DMS 273 (cell line): ENCODE measurements around the gene CENPX.
"Not testable (repeated sequence)": the region's sequence is repeated elsewhere in the genome, so short reads cannot be mapped to it uniquely, and the experiment has no call there.

Experiments
- DNase-seq: peaks from one replicate; lab custom pipeline; 2025; ENCODE audit not compliant: unreplicated experiment; lab: John Stamatoyannopoulos, UW

The CENPX gene

DNA sequence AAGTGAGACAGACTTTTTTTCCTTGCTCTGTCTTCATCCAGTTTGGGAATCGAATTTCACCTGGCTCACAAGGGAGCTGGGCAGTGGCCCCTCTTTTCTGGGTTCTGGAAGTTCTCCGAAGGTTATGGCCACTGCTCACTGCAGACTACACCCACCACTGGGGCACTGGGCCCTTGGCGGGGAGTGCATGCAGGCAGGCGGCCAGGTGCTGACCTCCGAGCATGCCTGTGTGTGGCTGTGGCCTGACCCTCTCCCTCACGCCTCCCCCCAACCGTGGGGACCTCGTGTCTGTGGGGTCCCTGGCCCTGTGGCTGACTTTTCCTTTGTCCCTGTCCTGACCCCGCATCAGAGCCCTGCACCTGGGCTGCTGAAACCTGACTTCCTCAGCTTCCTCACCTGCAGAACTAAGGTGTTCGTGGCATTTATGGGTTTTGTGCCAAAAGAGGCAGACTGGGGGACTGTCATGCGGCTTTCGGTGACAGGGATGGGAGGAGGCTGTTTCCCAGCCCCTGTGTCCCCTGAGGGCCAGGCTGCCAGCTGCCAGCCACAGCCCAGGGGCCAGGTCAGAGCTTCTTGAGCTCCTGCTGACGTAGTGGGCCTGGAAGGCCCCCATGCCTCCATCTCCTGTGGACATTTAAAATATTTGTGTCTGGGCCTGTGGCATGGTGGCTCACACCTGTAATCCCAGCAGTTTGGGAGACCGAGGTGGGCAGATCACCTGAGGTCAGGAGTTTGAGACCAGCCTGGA is 23.8 kb downstream of the CENPX start:
- DNase-seq = no peak

DNA sequence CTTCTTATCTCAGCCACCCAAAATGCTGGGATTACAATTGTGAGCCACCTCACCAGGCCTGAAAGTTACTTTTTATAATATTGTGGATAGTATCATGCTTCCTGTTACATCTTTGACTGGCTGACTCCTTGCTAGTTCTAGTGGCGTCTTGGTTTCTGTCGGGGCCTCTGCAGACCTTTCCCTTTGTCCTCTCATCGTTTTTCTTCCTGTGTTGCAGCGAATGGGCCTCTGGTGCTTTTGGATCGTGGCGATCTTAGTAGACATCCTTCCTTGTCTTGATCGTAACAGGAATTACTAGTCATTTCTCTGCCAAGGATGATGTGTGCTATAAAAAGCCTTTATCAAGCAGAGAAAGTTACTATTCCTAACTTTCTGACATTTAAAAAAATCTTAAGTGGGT is 24.5 kb downstream of the CENPX start:
- no peak for DNase-seq

DNA sequence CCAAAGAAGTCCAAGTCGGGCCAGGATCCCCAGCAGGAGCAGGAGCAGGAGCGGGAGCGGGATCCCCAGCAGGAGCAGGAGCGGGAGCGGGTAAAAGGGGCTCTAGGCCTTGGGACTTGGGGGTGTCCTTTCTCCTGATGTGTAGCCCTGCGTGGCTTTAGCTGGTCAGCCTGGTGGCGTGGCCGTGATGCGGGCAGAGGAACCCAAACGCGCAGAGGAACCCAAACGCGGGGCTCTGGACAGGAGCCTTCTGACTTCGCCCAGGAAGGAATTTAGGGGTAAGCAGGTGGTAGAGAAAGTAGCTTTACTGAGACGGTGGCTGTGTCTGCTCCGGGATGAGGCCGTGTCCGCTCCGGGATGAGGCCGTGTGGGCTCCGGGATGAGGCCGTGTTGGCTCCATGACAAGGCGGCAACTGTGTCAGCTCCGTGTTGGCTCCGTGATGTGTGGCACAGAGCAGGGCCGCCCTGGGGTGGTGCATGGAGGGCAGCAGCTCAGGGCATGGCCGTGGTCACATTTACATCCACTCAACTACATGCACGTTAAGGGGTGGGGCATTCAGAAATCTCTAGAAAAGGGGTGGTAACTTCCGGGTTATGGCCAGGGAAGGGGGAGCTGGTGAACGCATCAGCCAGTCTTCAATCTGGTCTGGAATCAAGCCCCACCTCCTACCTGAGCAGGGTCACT is 25.8 kb downstream of the CENPX start:
- no peak for DNase-seq

DNA sequence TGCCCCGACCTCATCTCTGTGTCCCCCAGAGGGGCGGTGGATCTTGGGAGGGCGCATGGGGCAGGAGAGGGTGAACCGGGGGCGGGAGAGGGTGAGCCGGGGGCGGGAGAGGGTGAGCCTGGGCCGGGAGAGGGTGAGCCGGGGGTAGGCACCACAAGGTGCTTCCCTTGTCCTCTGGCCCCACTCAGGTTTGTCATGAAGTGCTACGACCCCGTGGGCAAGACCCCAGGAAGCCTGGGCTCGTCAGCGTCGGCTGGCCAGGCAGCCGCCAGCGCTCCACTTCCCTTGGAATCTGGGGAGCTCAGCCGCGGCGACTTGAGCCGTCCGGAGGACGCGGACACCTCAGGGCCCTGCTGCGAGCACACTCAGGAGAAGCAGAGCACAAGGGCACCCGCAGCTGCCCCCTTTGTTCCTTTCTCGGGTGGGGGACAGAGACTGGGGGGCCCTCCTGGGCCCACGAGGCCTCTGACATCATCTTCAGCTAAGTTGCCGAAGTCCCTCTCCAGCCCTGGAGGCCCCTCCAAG is 26.4 kb downstream of the CENPX start:
- DNase-seq = no peak

DNA sequence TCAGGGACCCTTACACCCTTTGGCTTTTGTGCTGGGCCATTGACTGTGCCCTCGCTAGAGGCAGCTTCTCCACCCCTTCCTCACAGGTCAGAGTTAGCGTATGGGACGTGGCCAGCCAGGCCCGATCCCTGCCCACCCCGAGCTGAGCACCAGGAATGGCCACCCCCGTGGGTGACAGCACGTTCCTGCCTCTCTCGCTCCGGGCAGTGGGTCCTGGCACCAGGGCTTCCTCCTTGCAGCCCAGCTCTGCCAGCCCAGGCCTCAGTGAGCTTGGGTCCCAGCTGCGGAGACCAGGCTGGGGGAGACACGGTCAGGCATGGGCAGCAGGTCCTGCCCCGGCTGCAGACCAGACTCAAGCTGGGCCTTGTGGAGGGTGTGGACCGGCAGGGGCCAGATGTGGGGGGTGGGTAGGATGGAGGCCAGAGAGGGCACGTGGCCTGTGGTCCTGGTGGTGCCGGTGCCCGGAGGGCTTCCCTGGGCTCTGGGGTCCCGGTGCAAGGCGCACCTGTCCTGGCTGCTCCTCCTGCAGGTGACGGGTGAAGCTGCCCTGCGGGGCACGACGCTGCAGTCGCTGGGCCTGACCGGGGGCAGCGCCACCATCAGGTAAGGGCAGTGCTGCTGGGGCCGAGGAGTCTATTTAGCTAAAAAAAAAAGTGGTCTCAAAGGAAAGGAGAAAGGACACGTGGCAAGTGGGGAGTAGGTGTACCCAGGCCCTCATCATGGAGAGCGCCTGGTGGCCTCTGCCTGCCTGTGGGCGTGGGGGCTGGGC is 27.0 kb downstream of the CENPX start:
- DNase-seq = no peak

DNA sequence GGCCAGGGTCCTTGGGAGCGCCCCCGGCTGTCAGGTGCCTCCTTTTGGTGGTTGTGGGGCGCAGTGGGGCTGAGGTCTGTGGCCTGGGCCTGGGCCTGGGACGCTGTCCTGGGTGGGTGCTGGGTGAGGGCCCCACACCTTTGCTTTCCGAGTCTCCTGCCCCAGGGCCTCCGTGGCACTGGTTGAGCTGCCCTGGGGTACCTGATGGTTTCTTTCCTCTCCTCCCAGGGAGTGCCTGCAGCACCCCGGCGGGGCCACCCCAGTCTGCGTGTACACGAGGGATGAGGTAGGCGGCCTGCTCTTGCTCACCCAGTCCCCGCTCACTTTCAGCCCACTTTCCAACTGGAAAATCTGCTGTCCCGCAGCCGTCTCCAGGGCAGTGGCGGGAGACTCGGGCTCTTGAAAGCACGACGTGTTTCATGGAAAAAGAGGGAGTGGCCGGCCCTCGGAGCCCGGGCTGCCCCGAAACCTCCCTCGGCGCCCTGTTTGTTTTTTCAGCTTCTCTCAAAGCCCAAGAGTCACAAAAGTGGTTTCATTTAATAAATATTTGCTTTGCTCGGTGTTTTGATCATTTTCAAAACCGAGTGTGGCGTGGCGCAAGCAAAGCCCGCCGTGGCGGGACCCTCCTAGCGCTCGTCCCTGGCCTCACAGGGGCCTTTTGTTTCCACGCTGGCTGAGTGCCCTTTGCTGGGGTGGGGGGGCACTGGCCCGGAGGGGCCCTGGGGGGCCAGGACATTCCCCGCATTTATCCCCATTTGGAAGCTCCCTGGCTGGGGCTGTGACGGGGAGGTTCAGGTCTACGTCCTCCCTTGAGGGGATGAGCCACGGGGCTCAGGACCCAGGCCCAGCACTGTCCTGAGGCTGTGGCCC is 27.9 kb downstream of the CENPX start:
- no peak for DNase-seq

DNA sequence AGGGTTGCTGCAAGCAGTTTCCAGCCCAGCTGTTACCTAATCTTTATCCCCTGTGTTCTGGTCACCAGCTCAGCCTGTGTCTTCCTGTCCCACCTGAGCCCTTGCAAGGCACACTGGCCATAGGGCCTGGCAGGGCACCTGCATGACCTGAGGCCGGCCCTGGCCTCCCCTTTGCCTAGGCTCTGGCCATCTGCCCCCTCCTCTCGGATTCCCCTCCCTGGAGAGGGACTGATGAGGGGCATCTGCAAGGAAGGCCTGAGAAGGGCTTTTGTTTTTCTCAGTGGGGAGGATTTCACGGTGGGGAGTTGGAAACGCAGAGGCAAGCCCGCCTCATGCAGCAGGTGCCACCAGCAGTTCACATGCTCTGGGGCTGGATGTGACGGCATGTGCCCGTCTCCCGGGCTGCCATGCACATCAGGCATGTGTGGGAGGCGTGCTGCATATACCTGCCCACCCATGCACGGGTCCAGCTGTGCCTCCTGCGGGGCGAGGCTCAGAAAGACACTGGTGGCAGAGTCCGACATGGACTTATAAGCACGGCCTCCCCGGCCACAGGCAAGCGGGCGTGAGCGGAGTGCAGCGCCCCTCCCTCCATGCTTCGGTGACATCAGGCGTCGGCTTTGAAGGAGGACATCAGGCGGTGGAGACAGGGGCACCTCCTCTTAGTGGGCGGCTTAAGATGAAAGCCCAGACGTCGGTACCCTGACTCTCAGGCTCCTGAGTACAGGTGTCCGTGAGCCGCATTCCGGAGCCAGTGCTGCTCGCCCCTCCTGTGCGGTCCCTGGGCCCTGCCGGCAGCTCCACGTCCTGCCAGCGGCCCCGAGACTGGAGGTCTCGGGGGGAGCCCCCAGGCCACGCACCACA is 28.7 kb downstream of the CENPX start:
- no peak for DNase-seq

DNA sequence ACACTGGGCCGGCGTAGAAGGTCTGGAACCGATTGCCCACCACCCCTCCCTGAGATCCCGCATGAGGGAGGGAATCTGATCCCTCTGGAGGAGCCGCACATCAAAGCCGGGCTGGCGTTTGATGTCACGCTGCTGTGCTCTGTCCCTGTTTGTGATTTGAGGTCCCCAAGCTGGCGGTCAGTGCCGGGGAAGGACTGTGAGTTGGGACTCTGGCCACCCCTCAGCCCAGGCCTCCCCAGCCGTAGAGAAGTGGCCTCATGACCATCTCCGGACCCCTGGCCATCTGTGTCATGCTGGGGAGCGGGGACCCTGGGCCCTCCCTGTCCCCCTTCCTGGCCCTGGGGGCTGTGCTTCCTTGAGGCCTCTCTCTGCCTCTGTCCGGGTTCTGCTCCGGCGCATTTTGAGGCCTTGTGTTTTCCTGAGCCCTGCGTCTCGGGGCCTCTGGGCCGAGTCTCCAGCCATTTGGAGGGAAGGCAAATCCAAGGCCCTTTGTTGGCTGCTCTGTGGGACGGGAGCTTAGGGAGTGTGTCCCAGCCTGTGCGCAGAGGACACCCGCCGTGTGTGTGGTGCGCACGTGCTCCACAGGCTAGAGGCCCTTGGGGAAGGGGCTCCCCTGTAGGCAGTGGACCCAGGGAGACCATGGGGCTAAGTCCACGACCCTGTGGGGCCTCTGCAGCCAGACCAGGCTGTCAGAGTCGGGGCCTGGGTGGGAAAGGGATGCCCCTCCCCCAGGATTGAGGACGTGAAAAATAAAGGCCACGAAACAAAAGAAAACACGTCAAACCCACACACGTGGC is 30.2 kb downstream of the CENPX start:
- no peak for DNase-seq

DNA sequence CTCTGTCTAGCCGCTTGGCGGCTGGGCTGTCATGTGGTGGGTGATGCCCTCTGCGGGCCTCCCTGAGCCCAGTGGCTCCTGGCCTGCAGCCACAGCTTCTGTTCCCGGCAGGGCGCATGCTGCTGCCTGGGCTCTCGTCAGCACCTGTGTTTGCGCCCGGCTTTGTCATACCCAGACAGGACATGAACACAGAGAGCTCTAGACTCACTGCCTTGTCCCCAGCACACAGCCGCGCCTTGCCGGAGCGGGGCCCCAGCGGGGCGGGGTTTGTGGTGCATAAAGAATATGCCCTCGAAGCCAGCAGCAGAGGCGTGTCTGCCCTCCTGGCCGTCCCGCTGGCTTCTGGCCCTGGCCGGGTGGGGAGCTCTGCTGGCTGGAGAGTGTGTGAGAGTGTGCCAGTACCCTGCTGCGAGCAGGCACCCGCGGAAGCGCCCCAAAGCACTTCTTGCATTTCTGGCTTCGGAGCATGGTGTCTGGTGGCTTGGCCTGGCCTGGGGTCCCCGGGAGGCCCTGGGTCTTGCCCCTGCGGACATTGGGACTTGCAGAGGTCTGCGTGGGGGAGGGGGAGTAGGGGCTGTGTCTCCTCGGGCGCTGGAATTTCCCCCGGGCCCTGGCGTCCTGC is 30.9 kb downstream of the CENPX start:
- peak; percentile 90 for DNase-seq

DNA sequence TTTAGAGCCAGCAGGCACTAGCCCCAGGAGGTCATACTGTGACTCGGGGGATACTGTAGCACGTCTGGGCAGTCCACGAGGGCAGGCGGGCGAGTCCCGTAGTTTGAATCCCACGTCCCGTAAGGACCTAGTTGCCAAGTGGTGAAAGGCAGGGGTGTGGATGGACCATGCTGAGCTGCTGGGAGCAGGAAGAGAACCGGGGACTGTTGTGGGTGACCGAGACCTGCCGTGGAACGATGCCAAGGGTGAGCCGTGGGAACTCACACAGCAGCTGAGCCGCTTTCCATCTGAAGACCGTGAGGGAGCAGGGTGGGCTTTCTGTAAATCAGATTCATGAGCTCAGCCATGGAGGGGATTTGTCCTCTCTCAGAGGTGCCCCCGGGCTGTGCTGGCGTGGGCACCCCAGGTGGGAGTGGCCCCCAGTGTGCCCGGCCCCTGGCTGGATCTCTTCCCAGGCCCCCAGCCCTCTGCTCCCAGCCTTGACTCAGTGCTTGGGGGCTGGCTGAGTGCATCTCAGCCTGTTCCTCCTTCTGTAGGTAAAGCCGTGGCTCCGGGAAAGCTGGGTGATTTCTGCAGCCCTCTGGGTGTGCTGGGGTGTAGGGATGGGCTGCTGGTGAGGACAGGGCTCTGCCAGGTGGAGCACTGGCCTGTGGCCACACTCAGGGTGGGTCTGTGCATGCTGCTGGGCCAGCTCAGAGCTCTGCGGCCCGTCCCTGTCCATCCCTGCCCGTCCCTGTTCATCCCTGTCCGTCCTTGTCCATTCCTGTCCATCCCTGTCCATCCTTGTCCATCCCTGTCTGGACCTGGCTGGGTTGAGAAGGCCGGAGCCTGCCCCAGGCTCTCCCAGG is 31.6 kb downstream of the CENPX start:
- no peak for DNase-seq

DNA sequence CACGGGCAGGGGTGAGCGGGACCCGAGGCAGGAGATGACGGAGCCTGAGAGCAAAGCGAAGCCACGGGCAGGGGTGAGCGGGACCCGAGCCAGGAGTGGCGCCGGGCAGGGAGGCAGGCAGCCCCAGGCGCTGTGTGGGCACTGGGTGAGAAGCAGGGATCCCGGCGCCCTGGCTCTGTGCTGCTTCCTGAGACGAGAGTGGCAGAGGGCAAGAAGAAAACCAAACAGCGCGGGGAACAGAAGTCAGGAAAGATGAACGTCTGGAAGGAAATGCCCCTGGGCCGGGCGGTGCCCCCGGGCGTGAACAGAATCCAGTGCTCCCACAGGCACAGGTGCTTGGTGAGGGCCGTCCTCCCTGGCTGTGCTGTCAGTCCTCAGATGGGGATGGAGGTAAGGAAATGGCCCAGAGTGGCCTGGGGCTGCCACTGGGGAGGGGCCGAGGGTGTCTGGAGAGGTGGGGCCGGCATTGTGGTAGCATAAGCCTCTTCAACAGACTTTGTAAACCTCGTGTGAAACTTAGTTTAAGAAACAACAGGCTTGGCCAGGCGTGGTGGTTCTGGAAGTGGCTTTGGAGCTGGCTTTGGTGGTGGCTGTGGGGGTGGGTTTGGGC is 35.4 kb downstream of the CENPX start:
- DNase-seq = no peak

DNA sequence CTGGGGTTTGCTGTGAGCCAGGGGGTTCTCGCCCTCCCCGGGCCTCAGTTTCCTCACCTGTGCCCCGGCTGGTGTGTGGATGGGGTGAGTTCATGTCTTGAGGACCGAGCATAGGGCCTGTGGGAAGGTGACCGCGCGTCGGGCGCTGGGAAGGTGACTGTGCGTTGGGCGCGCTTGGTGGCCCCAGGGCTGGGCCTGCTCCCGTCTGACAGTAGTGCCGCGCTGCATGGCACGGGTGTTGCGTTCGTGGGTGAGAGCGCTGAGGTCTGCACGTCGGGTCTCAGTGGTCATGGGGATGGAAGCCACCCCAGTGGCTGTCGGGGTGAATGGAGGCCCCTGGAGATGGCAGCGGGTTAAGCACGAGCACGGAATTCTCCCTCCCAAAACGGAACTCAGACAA is 36.1 kb downstream of the CENPX start:
- DNase-seq = no peak

DNA sequence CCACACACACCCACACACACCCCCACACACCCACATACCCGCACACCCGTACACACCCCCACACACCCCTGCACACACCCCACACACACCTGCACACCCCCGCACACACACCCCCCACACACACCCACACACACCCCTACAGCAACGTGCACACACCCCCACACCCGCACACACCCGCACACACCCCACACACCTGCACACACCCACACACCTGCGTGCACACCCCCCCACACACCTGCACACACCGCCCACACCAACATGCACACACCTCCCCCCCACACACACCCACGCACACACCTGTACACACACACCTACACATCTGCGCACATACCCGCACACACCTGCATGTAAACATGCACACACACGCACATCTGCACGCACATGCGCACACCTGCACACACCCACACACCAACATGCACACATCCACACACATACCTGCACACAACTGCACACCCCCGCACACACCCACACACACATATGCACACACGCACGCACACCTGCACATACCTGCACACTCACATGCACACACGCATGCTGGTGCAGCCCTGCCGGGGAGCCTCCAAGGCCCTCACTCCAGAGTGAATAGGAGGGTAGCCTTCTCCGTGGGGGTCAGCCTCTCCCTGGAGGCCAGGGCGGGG is 37.8 kb downstream of the CENPX start:
- no peak for DNase-seq

DNA sequence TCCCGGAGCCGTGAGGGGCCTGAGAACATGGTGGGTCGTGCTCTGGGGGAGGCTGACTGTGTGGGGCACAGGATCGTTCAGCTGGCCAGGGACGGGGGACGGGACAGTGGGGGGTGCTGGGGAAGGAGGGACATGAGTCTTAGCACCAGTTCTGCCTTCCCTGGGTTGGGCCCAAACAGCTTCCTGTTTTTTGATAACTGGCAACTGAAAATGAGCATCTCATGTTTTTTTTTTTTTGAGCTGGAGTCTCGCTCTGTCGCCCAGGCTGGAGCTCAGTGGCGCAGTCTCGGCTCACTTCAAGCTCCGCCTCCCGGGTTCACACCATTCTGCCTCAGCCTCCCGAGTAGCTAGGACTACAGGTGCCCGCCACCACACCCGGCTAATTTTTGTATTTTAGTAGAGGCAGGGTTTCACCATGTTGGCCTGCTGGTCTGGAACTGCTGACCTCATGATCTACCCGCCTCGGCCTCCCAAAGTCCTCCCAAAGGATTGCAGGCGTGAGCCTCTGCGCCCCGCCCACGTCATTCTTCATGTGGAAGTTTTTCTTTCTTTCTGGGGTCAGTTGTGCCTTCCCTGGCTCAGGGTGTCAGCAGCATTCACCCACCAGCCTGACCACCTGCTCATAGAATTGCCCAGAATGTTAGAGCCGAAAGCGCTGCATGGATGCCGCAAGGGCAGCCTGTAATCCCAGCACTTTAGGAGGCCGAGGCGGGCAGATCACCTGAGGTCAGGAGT is 38.9 kb downstream of the CENPX start:
- DNase-seq = no peak

DNA sequence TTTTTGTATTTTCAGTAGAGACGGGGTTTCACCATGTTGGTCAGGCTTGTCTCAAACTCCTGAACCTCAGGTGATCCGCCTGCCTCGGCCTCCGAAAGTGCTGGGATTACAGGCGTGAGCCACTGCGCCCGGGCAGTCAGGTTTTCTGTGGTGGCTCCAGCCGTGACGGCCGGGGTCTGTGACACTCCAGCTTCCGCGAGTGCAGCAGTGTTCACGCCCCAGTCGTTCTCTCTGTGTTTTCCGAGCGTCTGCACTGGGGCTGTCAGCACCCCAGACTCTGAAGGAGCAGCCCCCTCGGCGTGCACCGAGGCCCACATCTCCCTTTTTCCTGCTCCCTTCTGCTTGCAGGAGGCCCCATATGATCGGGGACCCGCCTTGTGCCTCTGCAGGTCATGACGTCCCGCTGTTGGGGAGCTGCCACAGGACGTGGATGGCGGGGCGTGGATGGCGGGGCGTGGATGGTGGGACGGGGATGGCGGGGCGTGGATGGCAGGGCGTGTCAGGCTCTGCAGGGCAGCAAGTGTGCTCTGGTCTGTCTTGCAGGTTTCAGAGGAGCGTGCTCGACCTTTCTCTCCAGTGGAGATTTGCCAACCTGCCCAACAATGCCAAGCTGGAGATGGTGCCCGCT is 39.6 kb downstream of the CENPX start:
- no peak for DNase-seq

DNA sequence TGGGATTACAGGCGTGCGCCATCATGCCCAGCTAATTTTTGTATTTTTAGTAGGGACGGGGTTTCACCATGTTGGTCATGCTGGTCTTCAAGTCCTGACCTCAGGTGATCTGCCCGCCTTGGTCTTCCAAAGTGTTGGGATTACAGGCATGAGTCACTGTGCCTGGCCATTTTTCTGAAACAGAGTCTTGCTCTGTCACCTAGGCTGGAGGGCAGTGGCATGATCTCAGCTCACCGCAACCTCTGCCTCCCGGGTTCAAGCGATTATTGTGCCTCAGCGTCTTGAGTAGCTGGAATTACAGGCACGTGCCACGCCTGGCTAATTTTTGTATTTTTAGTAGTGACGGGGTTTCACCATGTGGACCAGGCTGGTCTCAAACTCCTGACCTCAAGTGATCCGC is 41.2 kb downstream of the CENPX start:
- not testable (repeated sequence) for DNase-seq
